ENCODE data around the gene ST3GAL3.

DNA sequence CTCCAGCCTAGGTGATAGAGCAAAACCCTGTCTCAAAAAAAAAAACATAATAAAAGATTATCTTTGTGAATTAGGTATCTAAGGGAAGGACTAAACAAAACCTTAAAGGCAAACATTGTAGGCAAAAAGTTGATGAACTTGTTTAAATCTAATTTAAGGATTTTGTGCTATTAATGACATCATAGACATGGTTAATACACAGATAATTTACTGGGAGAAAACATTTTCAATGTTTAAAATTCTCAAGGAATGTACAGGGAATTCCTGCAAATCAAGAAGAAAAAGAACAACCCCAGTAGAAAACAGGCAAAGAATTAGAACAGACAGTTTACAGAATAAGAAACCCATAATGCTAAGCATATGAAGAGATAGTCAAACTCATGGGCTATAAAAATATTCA, 47.6 kb downstream of the ST3GAL3 start:
- no peak for TF ChIP-seq EZH2phosphoT487 (IDR thresholded peaks at IDR 0.05)
- TF ChIP-seq, protein P1, sequence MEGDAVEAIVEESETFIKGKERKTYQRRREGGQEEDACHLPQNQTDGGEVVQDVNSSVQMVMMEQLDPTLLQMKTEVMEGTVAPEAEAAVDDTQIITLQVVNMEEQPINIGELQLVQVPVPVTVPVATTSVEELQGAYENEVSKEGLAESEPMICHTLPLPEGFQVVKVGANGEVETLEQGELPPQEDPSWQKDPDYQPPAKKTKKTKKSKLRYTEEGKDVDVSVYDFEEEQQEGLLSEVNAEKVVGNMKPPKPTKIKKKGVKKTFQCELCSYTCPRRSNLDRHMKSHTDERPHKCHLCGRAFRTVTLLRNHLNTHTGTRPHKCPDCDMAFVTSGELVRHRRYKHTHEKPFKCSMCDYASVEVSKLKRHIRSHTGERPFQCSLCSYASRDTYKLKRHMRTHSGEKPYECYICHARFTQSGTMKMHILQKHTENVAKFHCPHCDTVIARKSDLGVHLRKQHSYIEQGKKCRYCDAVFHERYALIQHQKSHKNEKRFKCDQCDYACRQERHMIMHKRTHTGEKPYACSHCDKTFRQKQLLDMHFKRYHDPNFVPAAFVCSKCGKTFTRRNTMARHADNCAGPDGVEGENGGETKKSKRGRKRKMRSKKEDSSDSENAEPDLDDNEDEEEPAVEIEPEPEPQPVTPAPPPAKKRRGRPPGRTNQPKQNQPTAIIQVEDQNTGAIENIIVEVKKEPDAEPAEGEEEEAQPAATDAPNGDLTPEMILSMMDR (IDR thresholded peaks at IDR 0.05): no peak
